ENCODE data around the gene USP17L29.
A peak's percentile ranks its signal among the peaks of the same experiment; 100 is the strongest.
"Not testable (repeated sequence)": the region's sequence is repeated elsewhere in the genome, so short reads cannot be mapped to it uniquely, and the experiment has no call there.

Gene USP17L29, protein sequence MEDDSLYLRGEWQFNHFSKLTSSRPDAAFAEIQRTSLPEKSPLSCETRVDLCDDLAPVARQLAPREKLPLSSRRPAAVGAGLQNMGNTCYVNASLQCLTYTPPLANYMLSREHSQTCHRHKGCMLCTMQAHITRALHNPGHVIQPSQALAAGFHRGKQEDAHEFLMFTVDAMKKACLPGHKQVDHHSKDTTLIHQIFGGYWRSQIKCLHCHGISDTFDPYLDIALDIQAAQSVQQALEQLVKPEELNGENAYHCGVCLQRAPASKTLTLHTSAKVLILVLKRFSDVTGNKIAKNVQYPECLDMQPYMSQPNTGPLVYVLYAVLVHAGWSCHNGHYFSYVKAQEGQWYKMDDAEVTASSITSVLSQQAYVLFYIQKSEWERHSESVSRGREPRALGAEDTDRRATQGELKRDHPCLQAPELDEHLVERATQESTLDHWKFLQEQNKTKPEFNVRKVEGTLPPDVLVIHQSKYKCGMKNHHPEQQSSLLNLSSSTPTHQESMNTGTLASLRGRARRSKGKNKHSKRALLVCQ

DNA sequence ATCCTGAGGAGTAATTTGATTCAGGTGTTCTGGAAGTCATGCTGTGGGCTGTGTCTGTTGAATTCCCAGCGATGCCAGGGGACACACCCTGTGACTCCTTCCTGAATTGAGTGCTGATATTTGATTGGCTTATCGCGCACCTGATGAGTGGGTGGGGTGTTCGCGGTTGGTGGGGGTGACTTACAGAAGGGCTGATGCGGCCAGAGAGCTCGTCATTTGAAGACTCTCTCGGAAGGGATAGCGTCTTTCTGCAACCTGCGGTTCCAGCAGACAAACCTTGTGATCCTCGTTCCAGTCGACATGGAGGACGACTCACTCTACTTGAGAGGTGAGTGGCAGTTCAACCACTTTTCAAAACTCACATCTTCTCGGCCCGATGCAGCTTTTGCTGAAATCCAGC is at the start of gene USP17L29:
Gene USP17L29, plus strand, starts transcription at position 301 of the 400 bp plus-strand sequence. Its CDS starts 0 bp downstream, at position 301.
- not testable (repeated sequence) for DNase-seq (ENCODE audit: low read depth)

- DNase-seq (ENCODE audit: low read depth) = not testable (repeated sequence)
Measured at GRCh38 chr4:9324191-9324590, 29.2 kb upstream of the USP17L29 start.

DNA sequence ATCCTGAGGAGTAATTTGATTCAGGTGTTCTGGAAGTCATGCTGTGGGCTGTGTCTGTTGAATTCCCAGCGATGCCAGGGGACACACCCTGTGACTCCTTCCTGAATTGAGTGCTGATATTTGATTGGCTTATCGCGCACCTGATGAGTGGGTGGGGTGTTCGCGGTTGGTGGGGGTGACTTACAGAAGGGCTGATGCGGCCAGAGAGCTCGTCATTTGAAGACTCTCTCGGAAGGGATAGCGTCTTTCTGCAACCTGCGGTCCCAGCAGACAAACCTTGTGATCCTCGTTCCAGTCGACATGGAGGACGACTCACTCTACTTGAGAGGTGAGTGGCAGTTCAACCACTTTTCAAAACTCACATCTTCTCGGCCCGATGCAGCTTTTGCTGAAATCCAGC is 28.6 kb upstream of the USP17L29 start, which contains the start of gene USP17L24:
Gene USP17L24, plus strand, starts transcription at position 301 of the 400 bp plus-strand sequence. Its CDS starts 0 bp downstream, at position 301.
- DNase-seq (ENCODE audit: low read depth) = not testable (repeated sequence)

DNA sequence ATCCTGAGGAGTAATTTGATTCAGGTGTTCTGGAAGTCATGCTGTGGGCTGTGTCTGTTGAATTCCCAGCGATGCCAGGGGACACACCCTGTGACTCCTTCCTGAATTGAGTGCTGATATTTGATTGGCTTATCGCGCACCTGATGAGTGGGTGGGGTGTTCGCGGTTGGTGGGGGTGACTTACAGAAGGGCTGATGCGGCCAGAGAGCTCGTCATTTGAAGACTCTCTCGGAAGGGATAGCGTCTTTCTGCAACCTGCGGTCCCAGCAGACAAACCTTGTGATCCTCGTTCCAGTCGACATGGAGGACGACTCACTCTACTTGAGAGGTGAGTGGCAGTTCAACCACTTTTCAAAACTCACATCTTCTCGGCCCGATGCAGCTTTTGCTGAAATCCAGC is 23.8 kb upstream of the USP17L29 start, which contains the start of gene USP17L25:
Gene USP17L25, plus strand, starts transcription at position 301 of the 400 bp plus-strand sequence. Its CDS starts 0 bp downstream, at position 301.
- not testable (repeated sequence) for DNase-seq (ENCODE audit: low read depth)

GRCh38 chr4:9334358-9334757 is 19.1 kb upstream of the USP17L29 start, which contains the start of gene USP17L26:
USP17L26 (plus strand) TSS chr4:9334658; CDS start chr4:9334658, 0 bp downstream.
- DNase-seq (ENCODE audit: low read depth) = not testable (repeated sequence)

DNA sequence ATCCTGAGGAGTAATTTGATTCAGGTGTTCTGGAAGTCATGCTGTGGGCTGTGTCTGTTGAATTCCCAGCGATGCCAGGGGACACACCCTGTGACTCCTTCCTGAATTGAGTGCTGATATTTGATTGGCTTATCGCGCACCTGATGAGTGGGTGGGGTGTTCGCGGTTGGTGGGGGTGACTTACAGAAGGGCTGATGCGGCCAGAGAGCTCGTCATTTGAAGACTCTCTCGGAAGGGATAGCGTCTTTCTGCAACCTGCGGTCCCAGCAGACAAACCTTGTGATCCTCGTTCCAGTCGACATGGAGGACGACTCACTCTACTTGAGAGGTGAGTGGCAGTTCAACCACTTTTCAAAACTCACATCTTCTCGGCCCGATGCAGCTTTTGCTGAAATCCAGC is 14.3 kb upstream of the USP17L29 start, which contains the start of gene USP17L5:
Gene USP17L5, plus strand, starts transcription at position 301 of the 400 bp plus-strand sequence. Its CDS starts 0 bp downstream, at position 301.
- not testable (repeated sequence) for DNase-seq (ENCODE audit: low read depth)

DNA sequence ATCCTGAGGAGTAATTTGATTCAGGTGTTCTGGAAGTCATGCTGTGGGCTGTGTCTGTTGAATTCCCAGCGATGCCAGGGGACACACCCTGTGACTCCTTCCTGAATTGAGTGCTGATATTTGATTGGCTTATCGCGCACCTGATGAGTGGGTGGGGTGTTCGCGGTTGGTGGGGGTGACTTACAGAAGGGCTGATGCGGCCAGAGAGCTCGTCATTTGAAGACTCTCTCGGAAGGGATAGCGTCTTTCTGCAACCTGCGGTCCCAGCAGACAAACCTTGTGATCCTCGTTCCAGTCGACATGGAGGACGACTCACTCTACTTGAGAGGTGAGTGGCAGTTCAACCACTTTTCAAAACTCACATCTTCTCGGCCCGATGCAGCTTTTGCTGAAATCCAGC is 9.6 kb upstream of the USP17L29 start, which contains the start of gene USP17L27:
Gene USP17L27, plus strand, starts transcription at position 301 of the 400 bp plus-strand sequence. Its CDS starts 0 bp downstream, at position 301.
- DNase-seq (ENCODE audit: low read depth) = not testable (repeated sequence)

GRCh38 chr4:9348593-9348992 is 4.8 kb upstream of the USP17L29 start, which contains the start of gene USP17L28:
USP17L28 (plus strand) TSS chr4:9348893; CDS start chr4:9348893, 0 bp downstream.
- not testable (repeated sequence) for DNase-seq (ENCODE audit: low read depth)

GRCh38 chr4:9350866-9351265 is 2.6 kb upstream of the USP17L29 start:
- DNase-seq (ENCODE audit: low read depth) = not testable (repeated sequence)

GRCh38 chr4:9362829-9363228 is 9.4 kb downstream of the USP17L29 start, which contains the start of gene USP17L30:
USP17L30 (plus strand) TSS chr4:9363129; CDS start chr4:9363129, 0 bp downstream.
- DNase-seq (ENCODE audit: low read depth) = not testable (repeated sequence)

GRCh38 chr4:9379881-9380280 is 26.4 kb downstream of the USP17L29 start:
- not testable (repeated sequence) for DNase-seq (ENCODE audit: low read depth)

GRCh38 chr4:9381012-9381534 is 27.6 kb downstream of the USP17L29 start:
- peak; percentile 1 for DNase-seq (ENCODE audit: low read depth)

DNA sequence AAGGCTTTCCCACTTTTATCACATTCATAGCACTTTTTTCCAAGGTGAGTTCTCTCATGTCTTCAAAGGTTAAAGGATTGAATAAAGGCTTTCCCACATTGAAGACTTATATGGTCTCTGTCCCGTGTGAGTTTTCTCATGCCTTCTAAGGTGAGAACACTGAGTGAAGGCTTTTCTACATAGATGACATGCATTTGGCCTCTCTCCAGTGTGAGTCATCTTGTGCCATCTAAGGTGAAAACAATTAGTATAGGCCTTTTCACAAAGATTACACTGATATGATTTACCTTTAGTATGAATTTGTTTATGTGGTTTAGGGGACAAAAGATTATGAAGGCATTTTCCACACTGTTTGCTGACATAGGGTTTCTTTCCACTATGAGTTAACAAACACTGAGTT is 30.7 kb downstream of the USP17L29 start:
- no peak for DNase-seq (ENCODE audit: low read depth)

GRCh38 chr4:9389001-9389400 is 35.6 kb downstream of the USP17L29 start:
- DNase-seq (ENCODE audit: low read depth) = not testable (repeated sequence)

Measured in EH (cell line).